ENCODE measurements around the gene PSORS1C2. TPM values are rescaled to one million over a fixed set of nuclear protein-coding genes. Genes with fewer than 3 reads are reported as not detected.

The PSORS1C2 gene
- total RNA-seq, 4 donors from 2014 or later: 0.91 TPM; not detected in 3

- Histone ChIP-seq H3K4me3 (no peak overlapping the region), H3K4me1 (peaks cover 12 to 63% (median 28%) of the 10 kb centered on the region in 3 donors), H3K36me3 (no peaks in the 10 kb centered on the region), H3K27ac (no peak overlapping the region), H3K27me3 (no peaks in the 10 kb centered on the region), H3K9me3 (no peaks in the 10 kb centered on the region)
- intact Hi-C loops (cut with DNase I): no loop called here
- no peak for TF ChIP-seq CTCF (IDR thresholded peaks at IDR 0.05)
- TF ChIP-seq POLR2A (IDR thresholded peaks at IDR 0.05): no peak
- WGBS, 2 donors: 76 to 78% methylated on average over 7 of the region's 7 CpGs
- DNase-seq: no peak
These were observed 20.7 kb downstream of the PSORS1C2 start for GRCh38 chr6:31118178-31118577.

DNA sequence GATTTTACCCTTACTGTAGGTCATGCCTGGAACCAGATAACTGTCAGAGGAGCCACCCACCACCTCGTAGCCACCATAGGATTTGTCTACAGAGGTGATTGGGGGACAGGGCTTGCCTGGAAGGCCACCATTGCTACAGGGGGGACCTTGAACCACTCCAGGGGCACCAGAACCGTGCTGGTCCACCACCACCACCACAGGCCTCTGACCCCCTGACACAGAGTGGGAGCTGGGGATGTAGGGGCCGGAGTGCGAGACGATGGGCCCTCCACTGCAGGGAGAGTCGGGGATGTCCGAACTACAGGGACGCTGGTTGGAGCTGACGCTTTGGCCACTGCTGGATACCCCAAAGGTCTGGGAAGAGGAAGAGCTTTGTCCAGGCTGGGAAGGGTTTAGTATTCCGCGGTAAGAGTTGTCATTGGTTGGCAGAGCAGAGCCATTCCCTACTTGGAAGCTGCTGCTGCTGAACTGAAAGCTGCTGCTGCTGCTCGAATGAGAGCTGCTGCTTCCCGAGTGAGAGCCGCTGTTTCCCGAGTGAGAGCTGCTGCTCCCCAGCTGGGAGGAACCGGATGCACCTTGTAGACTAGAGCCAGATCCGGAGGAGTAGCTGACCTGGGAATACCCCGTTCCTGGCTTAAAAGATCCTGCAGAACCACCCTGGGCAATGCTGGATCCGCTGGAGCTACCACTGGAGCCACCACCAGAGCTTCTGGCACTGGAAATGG lies 22.0 kb downstream of the PSORS1C2 start:
- no peaks in the 10 kb centered on the region for H3K36me3 ChIP-seq
- peaks cover 12 to 52% (median 22%) of the 10 kb centered on the region in 3 donors for H3K4me1 ChIP-seq
- no peaks in the 10 kb centered on the region for H3K9me3 ChIP-seq
- H3K27ac ChIP-seq: peak overlapping the region in 3 of 4 donors; percentile 0 to 63 (median 16)
- intact Hi-C loops (cut with DNase I): no loop called here
- H3K4me3 ChIP-seq: peak overlapping the region in 2 of 4 donors; percentile 9 to 33
- TF ChIP-seq CTCF (IDR thresholded peaks at IDR 0.05) (no peak), POLR2A (IDR thresholded peaks at IDR 0.05) (no peak)
- no peaks in the 10 kb centered on the region for H3K27me3 ChIP-seq
- 59 to 82% methylated on average over 7 to 18 of the region's 19 CpGs for WGBS, 2 donors
- DNase-seq: no peak

- DNase-seq: no peak
- H3K4me1 ChIP-seq: peaks cover 12 to 52% (median 22%) of the 10 kb centered on the region in 3 donors
- intact Hi-C loops (cut with DNase I): no loop called here
- peak overlapping the region in 1 of 4 donors; percentile 83 for H3K27ac ChIP-seq
- H3K27me3 ChIP-seq: peaks cover 0 to 1% (median 0%) of the 10 kb centered on the region in 4 donors
- H3K9me3 ChIP-seq: no peaks in the 10 kb centered on the region
- no peak overlapping the region for H3K4me3 ChIP-seq
- no peak for TF ChIP-seq POLR2A (IDR thresholded peaks at IDR 0.05)
- no peak for TF ChIP-seq CTCF (IDR thresholded peaks at IDR 0.05)
- 87 to 94% methylated on average over 4 to 5 of the region's 12 CpGs for WGBS, 2 donors
- H3K36me3 ChIP-seq: no peaks in the 10 kb centered on the region
These were observed 22.8 kb downstream of the PSORS1C2 start for GRCh38 chr6:31115941-31116560.

GRCh38 chr6:31114970-31115849 lies 23.7 kb downstream of the PSORS1C2 start:
- TF ChIP-seq CTCF (IDR thresholded peaks at IDR 0.05) (peak in 4 of 6 experiments; percentile 15 to 38 (median 20)), POLR2A (IDR thresholded peaks at IDR 0.05) (no peak)
- Histone ChIP-seq H3K27me3 (peaks cover 0 to 10% (median 0%) of the 10 kb centered on the region in 4 donors), H3K9me3 (no peaks in the 10 kb centered on the region), H3K27ac (peak overlapping the region in 3 of 4 donors; percentile 78 to 83 (median 83)), H3K36me3 (no peaks in the 10 kb centered on the region), H3K4me3 (peak overlapping the region in 3 of 4 donors; percentile 28 to 54 (median 34)), H3K4me1 (peaks cover 12 to 52% (median 22%) of the 10 kb centered on the region in 3 donors)
- WGBS, 2 donors: 46 to 54% methylated on average over 9 of the region's 9 CpGs
- intact Hi-C loops (cut with DNase I): no loop called here
- no peak for DNase-seq
